ENCODE results near the gene RC3H2.
"Not testable (repeated sequence)": the region's sequence is repeated elsewhere in the genome, so short reads cannot be mapped to it uniquely, and the experiment has no call there.

The RC3H2 gene

GRCh38 chr9:122841501-122841900, 63.7 kb downstream of the RC3H2 start:
- no peak for DNase-seq (ENCODE audit: low read depth)

- DNase-seq (ENCODE audit: low read depth): not testable (repeated sequence)
Observed at GRCh38 chr9:122838441-122838840, 66.7 kb downstream of the RC3H2 start.

GRCh38 chr9:122837266-122837850, 67.8 kb downstream of the RC3H2 start:
- DNase-seq (ENCODE audit: low read depth): no peak

- DNase-seq (ENCODE audit: low read depth): no peak
Observed at GRCh38 chr9:122835313-122835731, 69.8 kb downstream of the RC3H2 start.

- no peak for DNase-seq (ENCODE audit: low read depth)
Observed at GRCh38 chr9:122832194-122832593, 73.0 kb downstream of the RC3H2 start.

GRCh38 chr9:122828965-122829284, 76.2 kb downstream of the RC3H2 start:
- not testable (repeated sequence) for DNase-seq (ENCODE audit: low read depth)

GRCh38 chr9:122827761-122828093, 77.4 kb downstream of the RC3H2 start:
- DNase-seq (ENCODE audit: low read depth): no peak

- DNase-seq (ENCODE audit: low read depth): no peak
Observed at GRCh38 chr9:122822938-122823337, 82.2 kb downstream of the RC3H2 start.

- no peak for DNase-seq (ENCODE audit: low read depth)
Observed at GRCh38 chr9:122822056-122822455, 83.1 kb downstream of the RC3H2 start.

GRCh38 chr9:122821278-122821943, 83.7 kb downstream of the RC3H2 start:
- no peak for DNase-seq (ENCODE audit: low read depth)

- no peak for DNase-seq (ENCODE audit: low read depth)
Observed at GRCh38 chr9:122820490-122820845, 84.7 kb downstream of the RC3H2 start.

- no peak for DNase-seq (ENCODE audit: low read depth)
Observed at GRCh38 chr9:122819791-122820489, 85.2 kb downstream of the RC3H2 start.

- no peak for DNase-seq (ENCODE audit: low read depth)
Observed at GRCh38 chr9:122819326-122819725, 85.8 kb downstream of the RC3H2 start.

- no peak for DNase-seq (ENCODE audit: low read depth)
Observed at GRCh38 chr9:122816163-122816867, 88.8 kb downstream of the RC3H2 start.

GRCh38 chr9:122815544-122815943, 89.6 kb downstream of the RC3H2 start:
- DNase-seq (ENCODE audit: low read depth): no peak

GRCh38 chr9:122814545-122814944, 90.6 kb downstream of the RC3H2 start:
- no peak for DNase-seq (ENCODE audit: low read depth)

- DNase-seq (ENCODE audit: low read depth): no peak
Observed at GRCh38 chr9:122812736-122813135, 92.4 kb downstream of the RC3H2 start.

- peak; percentile 57 for DNase-seq (ENCODE audit: low read depth)
Observed at GRCh38 chr9:122810306-122810946, 94.7 kb downstream of the RC3H2 start.

GRCh38 chr9:122809261-122809660, 95.9 kb downstream of the RC3H2 start:
- not testable (repeated sequence) for DNase-seq (ENCODE audit: low read depth)

GRCh38 chr9:122808141-122808540, 97.0 kb downstream of the RC3H2 start:
- no peak for DNase-seq (ENCODE audit: low read depth)

- DNase-seq (ENCODE audit: low read depth): peak; percentile 41
Observed at GRCh38 chr9:122807271-122807900, 97.8 kb downstream of the RC3H2 start.

- DNase-seq (ENCODE audit: low read depth): no peak
Observed at GRCh38 chr9:122806661-122807060, 98.5 kb downstream of the RC3H2 start.
